Nephron (organoid): ENCODE data around the gene RBM10.
A peak's percentile ranks its signal among the peaks of the same experiment; 100 is the strongest.

Source experiments
- H3K27ac Mint-ChIP-seq, 3 experiments: 2 replicates each; pipeline ENCODE4 v1.8.0; 2020; ENCODE audit warnings: mixed read lengths in 3 of 3, mild to moderate bottlenecking in 2 of 3, moderate library complexity in 1 of 3
- H3K27me3 Mint-ChIP-seq: 2 replicates; pipeline ENCODE4 v1.8.0; 2021; ENCODE audit warnings: low read depth, mild to moderate bottlenecking, moderate library complexity, mixed read lengths
- H3K36me3 Mint-ChIP-seq: 2 replicates; pipeline ENCODE4 v1.8.0; 2020; ENCODE audit warnings: low read depth, mixed read lengths
- H3K4me1 Mint-ChIP-seq: 2 replicates; pipeline ENCODE4 v1.8.0; 2020; ENCODE audit warnings: mixed read lengths
- H3K4me3 Mint-ChIP-seq, 3 experiments: 2 replicates each; pipeline ENCODE4 v1.8.0; 2020; ENCODE audit warnings: mild to moderate bottlenecking in 3 of 3, mixed read lengths in 3 of 3, moderate library complexity in 2 of 3
- H3K9me3 Mint-ChIP-seq: 2 replicates; pipeline ENCODE4 v1.8.0; 2020; ENCODE audit warnings: mixed read lengths
- TF ChIP-seq, protein P1 (sequence below), 3 experiments: fragments of 200-600 bp; sonication (generic); IDR thresholded peaks; one replicate each; pipeline ENCODE4 v1.5.0; 2021; ENCODE audit warnings: antibody characterized with exemption in 3 of 3; ENCODE audit not compliant: unreplicated experiment in 3 of 3

RBM10 gene

GRCh38 chrX:47234583-47234982 lies 89.6 kb downstream of the RBM10 start:
- Mint-ChIP-seq H3K4me1 (peaks cover 33% of the 10 kb centered on the region), H3K36me3 (peaks cover 21% of the 10 kb centered on the region), H3K27ac (peak overlapping the region; percentile 91 to 99 (median 98)), H3K9me3 (no peaks in the 10 kb centered on the region), H3K4me3 (peak overlapping the region; percentile 91 to 93 (median 92)), H3K27me3 (no peaks in the 10 kb centered on the region)
- TF ChIP-seq, protein P1, sequence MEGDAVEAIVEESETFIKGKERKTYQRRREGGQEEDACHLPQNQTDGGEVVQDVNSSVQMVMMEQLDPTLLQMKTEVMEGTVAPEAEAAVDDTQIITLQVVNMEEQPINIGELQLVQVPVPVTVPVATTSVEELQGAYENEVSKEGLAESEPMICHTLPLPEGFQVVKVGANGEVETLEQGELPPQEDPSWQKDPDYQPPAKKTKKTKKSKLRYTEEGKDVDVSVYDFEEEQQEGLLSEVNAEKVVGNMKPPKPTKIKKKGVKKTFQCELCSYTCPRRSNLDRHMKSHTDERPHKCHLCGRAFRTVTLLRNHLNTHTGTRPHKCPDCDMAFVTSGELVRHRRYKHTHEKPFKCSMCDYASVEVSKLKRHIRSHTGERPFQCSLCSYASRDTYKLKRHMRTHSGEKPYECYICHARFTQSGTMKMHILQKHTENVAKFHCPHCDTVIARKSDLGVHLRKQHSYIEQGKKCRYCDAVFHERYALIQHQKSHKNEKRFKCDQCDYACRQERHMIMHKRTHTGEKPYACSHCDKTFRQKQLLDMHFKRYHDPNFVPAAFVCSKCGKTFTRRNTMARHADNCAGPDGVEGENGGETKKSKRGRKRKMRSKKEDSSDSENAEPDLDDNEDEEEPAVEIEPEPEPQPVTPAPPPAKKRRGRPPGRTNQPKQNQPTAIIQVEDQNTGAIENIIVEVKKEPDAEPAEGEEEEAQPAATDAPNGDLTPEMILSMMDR (IDR thresholded peaks at IDR 0.05; ENCODE audit: unreplicated experiment in 3 of 3), result no peak

GRCh38 chrX:47235691-47236103 lies 90.7 kb downstream of the RBM10 start:
- peaks cover 35% of the 10 kb centered on the region for H3K4me1 Mint-ChIP-seq
- H3K4me3 Mint-ChIP-seq, result peak overlapping the region; percentile 73 to 80 (median 77)

More at GRCh38 chrX:47235691-47236103, 90.7 kb downstream of the RBM10 start:
- Mint-ChIP-seq H3K27ac (peak overlapping the region; percentile 75 to 99 (median 91)), H3K27me3 (no peaks in the 10 kb centered on the region), H3K36me3 (peaks cover 25% of the 10 kb centered on the region), H3K9me3 (no peaks in the 10 kb centered on the region)
- TF ChIP-seq, protein P1 (IDR thresholded peaks at IDR 0.05; ENCODE audit: unreplicated experiment in 3 of 3), result no peak
